H9 (cell line): ENCODE results near the gene ELAVL4. TPM values are rescaled to one million over a fixed set of nuclear protein-coding genes. Genes with fewer than 3 reads are reported as not detected.

ENCODE experiments used
- DNase-seq: peaks from one replicate; pipeline ENCODE4 v3.0.0-alpha.2; 2017
- H2AFZ ChIP-seq: one replicate; pipeline ENCODE4 v1.6.1; 2013; ENCODE audit warnings: mild to moderate bottlenecking, low read length, control low read depth, moderate library complexity
- H2AK5ac ChIP-seq: 2 replicates; pipeline ENCODE4 v1.6.1; 2013; ENCODE audit warnings: low read length, control low read depth, mixed read lengths; ENCODE audit not compliant: insufficient read length
- H2BK120ac ChIP-seq: one replicate; pipeline ENCODE4 v1.6.1; 2013; ENCODE audit warnings: low read depth, mild to moderate bottlenecking, low read length, control low read depth, inconsistent platforms; ENCODE audit not compliant: poor library complexity, severe bottlenecking
- H2BK12ac ChIP-seq: 2 replicates; pipeline ENCODE4 v1.6.1; 2013; ENCODE audit warnings: low read length, control low read depth, mixed read lengths, low read depth; ENCODE audit not compliant: insufficient read length
- H2BK15ac ChIP-seq: 2 replicates; pipeline ENCODE4 v1.6.1; 2013; ENCODE audit warnings: low read depth, low read length, control low read depth
- H2BK20ac ChIP-seq: one replicate; pipeline ENCODE4 v1.6.1; 2013; ENCODE audit warnings: low read depth, mild to moderate bottlenecking, low read length, control low read depth, inconsistent platforms; ENCODE audit not compliant: poor library complexity, severe bottlenecking
- H2BK5ac ChIP-seq: 2 replicates; pipeline ENCODE4 v1.6.1; 2013; ENCODE audit warnings: low read length, control low read depth, mixed read lengths; ENCODE audit not compliant: insufficient read length
- H3K14ac ChIP-seq: 2 replicates; pipeline ENCODE4 v1.6.1; 2013; ENCODE audit warnings: low read length, control low read depth; ENCODE audit not compliant: insufficient read depth
- H3K18ac ChIP-seq: 2 replicates; pipeline ENCODE4 v1.6.1; 2013; ENCODE audit warnings: low read depth, mild to moderate bottlenecking, mixed read lengths, low read length, control low read depth; ENCODE audit not compliant: insufficient read length
- H3K23ac ChIP-seq: 2 replicates; pipeline ENCODE4 v1.6.1; 2013; ENCODE audit warnings: low read length, control low read depth, mixed read lengths, low read depth; ENCODE audit not compliant: insufficient read length
- H3K23me2 ChIP-seq: 2 replicates; pipeline ENCODE4 v1.6.1; 2013; ENCODE audit warnings: low read depth, mild to moderate bottlenecking, mixed read lengths, low read length, control low read depth; ENCODE audit not compliant: insufficient read length, poor library complexity, severe bottlenecking
- H3K27ac ChIP-seq: 2 replicates; pipeline ENCODE4 v1.5.1; 2013; ENCODE audit warnings: low read length, control low read depth, mixed read lengths, low read depth; ENCODE audit not compliant: insufficient read length
- H3K27me3 ChIP-seq: 2 replicates; pipeline ENCODE4 v1.6.1; 2013; ENCODE audit warnings: low read length, control low read depth, inconsistent platforms; ENCODE audit not compliant: insufficient read depth
- H3K4ac ChIP-seq: 2 replicates; pipeline ENCODE4 v1.6.1; 2013; ENCODE audit warnings: low read depth, mild to moderate bottlenecking, control low read depth, inconsistent platforms, low read length, moderate library complexity
- H3K4me1 ChIP-seq: 2 replicates; pipeline ENCODE4 v1.6.1; 2013; ENCODE audit warnings: low read length, control low read depth, inconsistent platforms; ENCODE audit not compliant: insufficient read depth
- H3K4me2 ChIP-seq: 2 replicates; pipeline ENCODE4 v1.6.1; 2013; ENCODE audit warnings: low read length, control low read depth, mixed read lengths; ENCODE audit not compliant: insufficient read length, insufficient read depth
- H3K56ac ChIP-seq: 2 replicates; pipeline ENCODE4 v1.6.1; 2013; ENCODE audit warnings: low read depth, mild to moderate bottlenecking, mixed read lengths, low read length, control low read depth; ENCODE audit not compliant: insufficient read length
- H3K79me1 ChIP-seq: 2 replicates; pipeline ENCODE4 v1.6.1; 2013; ENCODE audit warnings: low read depth, mild to moderate bottlenecking, moderate library complexity, low read length, control low read depth, inconsistent platforms; ENCODE audit not compliant: insufficient read depth, poor library complexity, severe bottlenecking
- H3K79me2 ChIP-seq: 2 replicates; pipeline ENCODE4 v1.6.1; 2013; ENCODE audit warnings: low read length, control low read depth, inconsistent platforms; ENCODE audit not compliant: insufficient read depth
- H3K9ac ChIP-seq: 2 replicates; pipeline ENCODE4 v1.6.1; 2013; ENCODE audit warnings: low read length, control low read depth, mixed read lengths; ENCODE audit not compliant: insufficient read length; ENCODE audit errors: extremely low read depth
- H3K9me3 ChIP-seq: one replicate; pipeline ENCODE4 v1.6.1; 2013; ENCODE audit warnings: low read depth, low read length, inconsistent platforms; ENCODE audit not compliant: control insufficient read depth
- H3T11ph ChIP-seq: one replicate; pipeline ENCODE4 v1.6.1; 2013; ENCODE audit warnings: mild to moderate bottlenecking, low read length, control low read depth, inconsistent platforms
- H4K20me1 ChIP-seq: one replicate; pipeline ENCODE4 v1.6.1; 2013; ENCODE audit not compliant: control insufficient read depth, insufficient read length, insufficient read depth
- H4K5ac ChIP-seq: 2 replicates; pipeline ENCODE4 v1.6.1; 2013; ENCODE audit warnings: low read depth, mild to moderate bottlenecking, mixed read lengths, low read length, control low read depth; ENCODE audit not compliant: insufficient read length
- H4K8ac ChIP-seq: replicated peaks from 2 replicates; pipeline ENCODE4 v1.6.1; 2013; ENCODE audit warnings: low read length, control low read depth, mixed read lengths, low read depth; ENCODE audit not compliant: insufficient read length
- H4K91ac ChIP-seq: 2 replicates; pipeline ENCODE4 v1.6.1; 2013; ENCODE audit warnings: low read depth, mild to moderate bottlenecking, moderate library complexity, mixed read lengths, low read length, control low read depth; ENCODE audit not compliant: insufficient read length
- H3K27ac Mint-ChIP-seq, 3 experiments: 2 replicates in 2 of 3; 3 replicates in 1 of 3; pipeline ENCODE4 v1.8.0; 2020 to 2021; ENCODE audit warnings: mixed read lengths in 3 of 3, mild to moderate bottlenecking in 1 of 3, moderate library complexity in 1 of 3
- H3K27me3 Mint-ChIP-seq: 2 replicates; pipeline ENCODE4 v1.8.0; 2021; ENCODE audit warnings: low read depth, mild to moderate bottlenecking, moderate library complexity, mixed read lengths
- H3K36me3 Mint-ChIP-seq, 3 experiments: 2 replicates in 2 of 3; 3 replicates in 1 of 3; pipeline ENCODE4 v1.8.0; 2020 to 2021; ENCODE audit warnings: low read depth in 3 of 3, mixed read lengths in 3 of 3; ENCODE audit not compliant: insufficient read depth in 1 of 3
- H3K4me1 Mint-ChIP-seq, 2 experiments: 2 replicates each; pipeline ENCODE4 v1.8.0; 2020; ENCODE audit warnings: mixed read lengths in 2 of 2
- H3K4me3 Mint-ChIP-seq, 2 experiments: 2 replicates in 1 of 2; 3 replicates in 1 of 2; pipeline ENCODE4 v1.8.0; 2020 to 2021; ENCODE audit warnings: mild to moderate bottlenecking in 2 of 2, mixed read lengths in 2 of 2, moderate library complexity in 1 of 2
- H3K9me3 Mint-ChIP-seq, 2 experiments: 2 replicates in 1 of 2; 3 replicates in 1 of 2; pipeline ENCODE4 v1.8.0; 2020; ENCODE audit warnings: mild to moderate bottlenecking in 2 of 2, mixed read lengths in 2 of 2, moderate library complexity in 1 of 2
- CTCF ChIP-seq: fragments of 200-600 bp; sonication (generic); conservative IDR thresholded peaks from 3 replicates; pipeline ENCODE4 v1.8.0; 2021; ENCODE audit warnings: antibody characterized with exemption, mild to moderate bottlenecking
- WGBS: extraction: QIAGEN DNeasy Blood & Tissue Kit; methylation state at CpG from one replicate; pipeline ENCODE4 v1.1.7; 2013; ENCODE audit warnings: missing lambda C conversion rate, low lambda C conversion rate, mixed read lengths; ENCODE audit not compliant: insufficient read length; ENCODE audit errors: extremely low coverage; 5-methylcytosine and 5-hydroxymethylcytosine counted together
- total RNA-seq: library from RNA; stranded (reverse); gene quantifications from 2 replicates; pipeline ENCODE4 v1.2.1, GENCODE V29; 2021

ELAVL4 gene
- total RNA-seq, 1 experiment from 2014 or later = not detected

GRCh38 chr1:50110151-50110550 lies 1.4 kb downstream of the ELAVL4 start:
- Histone ChIP-seq H4K5ac (no peak overlapping the region), H3K4me2 (no peak overlapping the region), H2AK5ac (no peak overlapping the region), H3K27me3 (no peaks in the 10 kb centered on the region), H3K18ac (no peak overlapping the region), H2BK15ac (no peak overlapping the region), H2AFZ (no peak overlapping the region), H2BK12ac (no peak overlapping the region), H3K56ac (no peak overlapping the region), H3K27ac (no peak overlapping the region), H3K79me2 (no peaks in the 10 kb centered on the region), H3K23me2 (no peaks in the 10 kb centered on the region), H4K91ac (no peak overlapping the region), H3K4ac (no peak overlapping the region), H2BK5ac (no peak overlapping the region), H4K20me1 (no peaks in the 10 kb centered on the region), H3K4me1 (peaks cover 3% of the 10 kb centered on the region; the same call in 1 of the 2 replicates), H3K14ac (no peak overlapping the region), H3T11ph (no peak overlapping the region), H2BK120ac (no peak overlapping the region), H3K9ac (no peak overlapping the region), H2BK20ac (no peak overlapping the region), H4K8ac (no peak overlapping the region), H3K79me1 (no peaks in the 10 kb centered on the region), H3K23ac (no peak overlapping the region), H3K9me3 (no peaks in the 10 kb centered on the region)
- Mint-ChIP-seq H3K36me3 (peaks cover 0 to 28% (median 0%) of the 10 kb centered on the region in 3 experiments; a peak in 2 of 7 replicates), H3K4me1 (peaks cover 0 to 5% of the 10 kb centered on the region in 2 experiments; a peak in 1 of 4 replicates), H3K9me3 (peaks cover 0 to 85% of the 10 kb centered on the region in 2 experiments; a peak in 2 of 5 replicates), H3K27me3 (no peaks in the 10 kb centered on the region; the same call in 1 of the 2 replicates), H3K27ac (no peak overlapping the region), H3K4me3 (no peak overlapping the region)
- DNase-seq = no peak
- no CpG with 5 or more reads among the region's 9 CpGs for WGBS
- TF ChIP-seq CTCF = no peak
